GM21723 (cell line): ENCODE measurements around the gene ORC1.
"Not testable (repeated sequence)": the region's sequence is repeated elsewhere in the genome, so short reads cannot be mapped to it uniquely, and the experiment has no call there.

ENCODE experiments used
- ATAC-seq: cut with Tn5 transposase; IDR thresholded peaks from one replicate; pipeline ENCODE4 v1.9.1; 2021; ENCODE audit warnings: mild to moderate bottlenecking, moderate library complexity; ENCODE audit not compliant: unreplicated experiment

The ORC1 gene

GRCh38 chr1:52393174-52393573 lies 11.0 kb downstream of the ORC1 start:
- no peak for ATAC-seq

GRCh38 chr1:52386458-52386857 lies 17.8 kb downstream of the ORC1 start:
- ATAC-seq, result no peak

- ATAC-seq, result no peak
Measured at GRCh38 chr1:52385376-52385775, 18.8 kb downstream of the ORC1 start.

GRCh38 chr1:52369851-52370250 lies 34.4 kb downstream of the ORC1 start:
- ATAC-seq, result not testable (repeated sequence)

- no peak for ATAC-seq
Measured at GRCh38 chr1:52368383-52369172, 35.6 kb downstream of the ORC1 start.

GRCh38 chr1:52367272-52367671 lies 37.0 kb downstream of the ORC1 start:
- ATAC-seq, result no peak

- no peak for ATAC-seq
Measured at GRCh38 chr1:52366517-52366827, 37.8 kb downstream of the ORC1 start.

GRCh38 chr1:52365746-52366516 lies 38.3 kb downstream of the ORC1 start, which contains the start of gene CC2D1B:
TSS of gene CC2D1B (minus strand) at chr1:52366205. CDS start at chr1:52364620, 1,585 bp downstream.
- peak; percentile 89 for ATAC-seq

GRCh38 chr1:52365071-52365745 lies 39.0 kb downstream of the ORC1 start:
- peak; percentile 5 for ATAC-seq

- ATAC-seq, result no peak
Measured at GRCh38 chr1:52364235-52364839, 39.9 kb downstream of the ORC1 start.

GRCh38 chr1:52360595-52360968 lies 43.6 kb downstream of the ORC1 start:
- no peak for ATAC-seq

- no peak for ATAC-seq
Measured at GRCh38 chr1:52359676-52360594, 44.3 kb downstream of the ORC1 start.

GRCh38 chr1:52358851-52359497 lies 45.2 kb downstream of the ORC1 start:
- no peak for ATAC-seq

- ATAC-seq, result no peak
Measured at GRCh38 chr1:52357397-52357796, 46.8 kb downstream of the ORC1 start.

GRCh38 chr1:52356818-52357355 lies 47.3 kb downstream of the ORC1 start:
- no peak for ATAC-seq

- ATAC-seq, result no peak
Measured at GRCh38 chr1:52355847-52356505, 48.2 kb downstream of the ORC1 start.

GRCh38 chr1:52355436-52355835 lies 48.8 kb downstream of the ORC1 start:
- no peak for ATAC-seq

GRCh38 chr1:52352690-52353089 lies 51.5 kb downstream of the ORC1 start:
- no peak for ATAC-seq

GRCh38 chr1:52348704-52349300 lies 55.4 kb downstream of the ORC1 start:
- no peak for ATAC-seq
